Activated T-helper 9 cell treated with anti-CD3 and anti-CD28 coated beads, Interleukin-2, amount 50 U/mL, for 16 hours (primary cell): Measurements from ENCODE around the gene BCAT1.
"Not testable (repeated sequence)": the region's sequence is repeated elsewhere in the genome, so short reads cannot be mapped to it uniquely, and the experiment has no call there.

ENCODE experiments used
- DNase-seq: peaks from one replicate; pipeline ENCODE4 v3.0.0-alpha.2; 2020; ENCODE audit warnings: low read depth

BCAT1 gene

GRCh38 chr12:24809306-24809705 lies 139.6 kb downstream of the BCAT1 start:
- not testable (repeated sequence) for DNase-seq

GRCh38 chr12:24808651-24809050 lies 140.2 kb downstream of the BCAT1 start:
- no peak for DNase-seq

GRCh38 chr12:24806386-24806785 lies 142.5 kb downstream of the BCAT1 start:
- DNase-seq, result no peak

- DNase-seq, result no peak
Measured at GRCh38 chr12:24803430-24804245, 145.3 kb downstream of the BCAT1 start.

GRCh38 chr12:24798335-24798734 lies 150.6 kb downstream of the BCAT1 start:
- no peak for DNase-seq

- no peak for DNase-seq
Measured at GRCh38 chr12:24797901-24798300, 151.0 kb downstream of the BCAT1 start.

GRCh38 chr12:24796876-24797275 lies 152.0 kb downstream of the BCAT1 start:
- no peak for DNase-seq

GRCh38 chr12:24795699-24796347 lies 153.1 kb downstream of the BCAT1 start:
- DNase-seq, result no peak

GRCh38 chr12:24791622-24792021 lies 157.3 kb downstream of the BCAT1 start:
- DNase-seq, result no peak

- no peak for DNase-seq
Measured at GRCh38 chr12:24788886-24789285, 160.0 kb downstream of the BCAT1 start.

- no peak for DNase-seq
Measured at GRCh38 chr12:24780697-24781368, 168.1 kb downstream of the BCAT1 start.

GRCh38 chr12:24778486-24779304 lies 170.2 kb downstream of the BCAT1 start:
- DNase-seq, result no peak

GRCh38 chr12:24777359-24777758 lies 171.5 kb downstream of the BCAT1 start:
- no peak for DNase-seq

GRCh38 chr12:24776861-24777260 lies 172.0 kb downstream of the BCAT1 start:
- no peak for DNase-seq

- no peak for DNase-seq
Measured at GRCh38 chr12:24775073-24775472, 173.8 kb downstream of the BCAT1 start.

GRCh38 chr12:24773996-24774395 lies 174.9 kb downstream of the BCAT1 start:
- DNase-seq, result no peak

- DNase-seq, result no peak
Measured at GRCh38 chr12:24772813-24773212, 176.1 kb downstream of the BCAT1 start.

GRCh38 chr12:24770821-24771220 lies 178.1 kb downstream of the BCAT1 start:
- DNase-seq, result no peak

- DNase-seq, result no peak
Measured at GRCh38 chr12:24770334-24770733, 178.6 kb downstream of the BCAT1 start.

GRCh38 chr12:24769682-24770081 lies 179.2 kb downstream of the BCAT1 start:
- no peak for DNase-seq

GRCh38 chr12:24768415-24768814 lies 180.5 kb downstream of the BCAT1 start:
- no peak for DNase-seq

GRCh38 chr12:24767016-24767415 lies 181.9 kb downstream of the BCAT1 start:
- no peak for DNase-seq
